B cell (primary cell): ENCODE results near the gene FAHD2A. TPM values are rescaled to one million over a fixed set of nuclear protein-coding genes. Genes with fewer than 3 reads are reported as not detected.
"Not testable (repeated sequence)": the region's sequence is repeated elsewhere in the genome, so short reads cannot be mapped to it uniquely, and the experiment has no call there.

ENCODE experiments used
- ATAC-seq: fragments of 200-7000 bp; cut with Tn5 transposase; one replicate; pipeline ENCODE4 v1.10.0; 2021; ENCODE audit warnings: low read depth, mild to moderate bottlenecking, moderate number of reproducible peaks, moderate library complexity
- CTCF ChIA-PET: fragments of 350-600 bp; sonication (Branson Sonifier 250); formaldehyde crosslinking; loops from one replicate; lab custom pipeline; 2021; ENCODE audit warnings: antibody characterized with exemption, inconsistent platforms; lab: Charles Lee
- POLR2A ChIA-PET: fragments of 350-600 bp; sonication (Branson Sonifier 250); formaldehyde crosslinking; loops from one replicate; lab custom pipeline; 2021; ENCODE audit warnings: antibody characterized with exemption; lab: Charles Lee
- DNase-seq: peaks from one replicate; pipeline ENCODE4 v3.0.0; 2013
- H2AFZ ChIP-seq: 2 replicates; pipeline ENCODE4 v1.6.1; 2012; ENCODE audit warnings: mild to moderate bottlenecking, low read depth, low read length; ENCODE audit not compliant: insufficient read depth, poor library complexity, severe bottlenecking
- H3K27ac ChIP-seq, 2 donors: 1 replicate in 1 of 2; 2 replicates in 1 of 2; pipeline ENCODE4 v1.5.1; 2012 to 2013; ENCODE audit warnings: low read length in 2 of 2, mild to moderate bottlenecking in 2 of 2, moderate library complexity in 1 of 2
- H3K27me3 ChIP-seq, 4 experiments: fragments of 200-600 bp in 1 of 4; sonication (generic) in 1 of 4; replicated peaks in 1 of 4; 1 replicate in 2 of 4; 2 replicates in 2 of 4; pipeline versions ENCODE4 v1.6.1 to v1.7.0; 2013 to 2016; ENCODE audit warnings: low read length in 3 of 4, mild to moderate bottlenecking in 2 of 4, mixed read lengths in 1 of 4, moderate library complexity in 1 of 4; ENCODE audit not compliant: insufficient read depth in 4 of 4, control insufficient read depth in 3 of 4; ENCODE audit errors: control extremely low read depth in 1 of 4
- H3K36me3 ChIP-seq, 2 experiments: replicated peaks in 1 of 2; 1 replicate in 1 of 2; 2 replicates in 1 of 2; pipeline versions ENCODE4 v1.6.1 to v1.7.1; 2013; ENCODE audit warnings: low read length in 1 of 2; ENCODE audit not compliant: insufficient read depth in 2 of 2, control insufficient read depth in 1 of 2; ENCODE audit errors: control extremely low read depth in 1 of 2, extremely low read depth in 1 of 2
- H3K4me1 ChIP-seq, 2 donors: fragments of 200-600 bp in 1 of 2; sonication (generic) in 1 of 2; 1 replicate in 1 of 2; 2 replicates in 1 of 2; pipeline versions ENCODE4 v1.5.1 to v1.6.1; 2013 to 2017; ENCODE audit warnings: low read length in 2 of 2; ENCODE audit not compliant: control insufficient read depth in 2 of 2, insufficient read depth in 2 of 2
- H3K4me2 ChIP-seq: replicated peaks from 2 replicates; pipeline ENCODE3; 2012; ENCODE audit warnings: mild to moderate bottlenecking, low read depth, low read length; ENCODE audit not compliant: poor library complexity, severe bottlenecking
- H3K4me3 ChIP-seq, 5 experiments: fragments of 200-600 bp in 1 of 5; sonication (generic) in 1 of 5; 1 replicate in 3 of 5; 2 replicates in 2 of 5; pipeline versions ENCODE4 v1.5.1 to v1.7.0; 2011 to 2016; ENCODE audit warnings: low read length in 4 of 5, mild to moderate bottlenecking in 4 of 5, low read depth in 2 of 5, control low read depth in 1 of 5, moderate library complexity in 1 of 5; ENCODE audit not compliant: insufficient read depth in 1 of 5; ENCODE audit errors: control extremely low read depth in 1 of 5, extremely low read depth in 1 of 5
- H3K79me2 ChIP-seq: fragments of 200-600 bp; sonication (generic); one replicate; pipeline ENCODE4 v1.6.0; 2016; ENCODE audit warnings: low read length; ENCODE audit not compliant: control insufficient read depth, insufficient read depth
- H3K9ac ChIP-seq: fragments of 200-600 bp; sonication (generic); 2 replicates; pipeline ENCODE4 v1.6.1; 2017; ENCODE audit warnings: mild to moderate bottlenecking, low read length, moderate library complexity
- H3K9me3 ChIP-seq, 3 donors: one replicate each; pipeline versions ENCODE4 v1.6.1 to v1.7.1; 2013; ENCODE audit warnings: low read length in 2 of 3; ENCODE audit not compliant: control insufficient read depth in 2 of 3, insufficient read depth in 1 of 3; ENCODE audit errors: control extremely low read depth in 1 of 3
- H4K20me1 ChIP-seq: 2 replicates; pipeline ENCODE4 v1.6.0; 2012; ENCODE audit warnings: mild to moderate bottlenecking, low read length; ENCODE audit not compliant: insufficient read depth, control insufficient read depth, poor library complexity, severe bottlenecking
- H3K27ac Mint-ChIP-seq: one replicate; pipeline ENCODE4 v1.8.0; 2021; ENCODE audit warnings: mixed read lengths
- H3K27me3 Mint-ChIP-seq: one replicate; pipeline ENCODE4 v1.8.0; 2021; ENCODE audit warnings: mixed read lengths
- H3K4me1 Mint-ChIP-seq: one replicate; pipeline ENCODE4 v1.8.0; 2021; ENCODE audit warnings: mixed read lengths
- H3K4me3 Mint-ChIP-seq: one replicate; pipeline ENCODE4 v1.8.0; 2021; ENCODE audit warnings: mixed read lengths
- H3K9me3 Mint-ChIP-seq: one replicate; pipeline ENCODE4 v1.8.0; 2022; ENCODE audit warnings: mixed read lengths; ENCODE audit not compliant: insufficient read depth
- CTCF ChIP-seq: fragments of 200-600 bp; IDR thresholded peaks from one replicate; pipeline ENCODE4 v1.8.0; 2022; ENCODE audit warnings: antibody characterized with exemption, mild to moderate bottlenecking
- EZH2 ChIP-seq: IDR thresholded peaks from 2 replicates; pipeline ENCODE4 v1.6.1; 2012; ENCODE audit warnings: borderline replicate concordance, low read depth, mild to moderate bottlenecking, moderate library complexity, low read length; ENCODE audit not compliant: insufficient read depth, poor library complexity, severe bottlenecking
- WGBS: methylation state at CpG from one replicate; pipeline ENCODE4 v1.1.5; 2013; ENCODE audit warnings: missing lambda C conversion rate; ENCODE audit not compliant: insufficient coverage; 5-methylcytosine and 5-hydroxymethylcytosine counted together
- intact Hi-C: fragments of 100-400 bp; cut with micrococcal nuclease; formaldehyde crosslinking; loops from one replicate; pipeline ENCODE4 v1.10.0; 2022
- polyA plus RNA-seq: library from polyadenylated mRNA; depleted of rRNA; stranded (reverse); fragments of >200 nt; gene quantifications from 2 replicates; pipeline ENCODE4 v1.2.3, GENCODE V29; 2012
- total RNA-seq, 2 donors: library from RNA; stranded (reverse); fragments of 120-200 nt in 1 of 2; gene quantifications; 1 replicate in 1 of 2; 2 replicates in 1 of 2; pipeline versions ENCODE4 v1.2.3 to v1.2.4, GENCODE V29; 2013 to 2022

FAHD2A gene
- total and polyA plus RNA-seq, 2 donors (not counting 1 experiment from before 2014, with no cell fraction given): 18.3 to 22.9 TPM

- peaks cover 13 to 16% of the 10 kb centered on the region in 2 donors for H3K4me1 ChIP-seq
- ChIA-PET CTCF (interaction anchor here (1.0 kb wide), 1 partner anchor 12 kb away, joined by 4 read pairs; no protein-coding TSS in a partner anchor), POLR2A (no interaction called here)
- TF ChIP-seq EZH2 (no peak), CTCF (no peak)
- ATAC-seq (no peak), DNase-seq (no peak)
- no peak overlapping the region for H3K27ac ChIP-seq
- peak overlapping the region; percentile 74 for H3K4me2 ChIP-seq
- H3K36me3 ChIP-seq: no peaks in the 10 kb centered on the region
- H3K9me3 ChIP-seq: no peaks in the 10 kb centered on the region
- 91% methylated on average over 9 of the region's 9 CpGs for WGBS
- intact Hi-C loops: no loop called here
- Mint-ChIP-seq H3K27ac (peak overlapping the region; percentile 94), H3K4me3 (peak overlapping the region; percentile 98), H3K27me3 (no peaks in the 10 kb centered on the region), H3K9me3 (no peaks in the 10 kb centered on the region), H3K4me1 (peaks cover 25% of the 10 kb centered on the region)
- peak overlapping the region in 1 of 5 experiments; percentile 94 for H3K4me3 ChIP-seq
- H3K27me3 ChIP-seq: no peaks in the 10 kb centered on the region
- no peaks in the 10 kb centered on the region for H4K20me1 ChIP-seq
- peak overlapping the region; percentile 80 for H2AFZ ChIP-seq
- H3K9ac ChIP-seq: peak overlapping the region; percentile 77
- peaks cover 4% of the 10 kb centered on the region for H3K79me2 ChIP-seq
Observed at GRCh38 chr2:95401480-95401879, 1.0 kb upstream of the FAHD2A start.

GRCh38 chr2:95402004-95402369 lies 521 bp upstream of the FAHD2A start:
- POLR2A ChIA-PET, H3K9me3 Mint-ChIP-seq, H3K36me3 ChIP-seq, H3K27me3 Mint-ChIP-seq, H3K9me3 ChIP-seq, H3K79me2 ChIP-seq, H4K20me1 ChIP-seq, H3K27me3 ChIP-seq: not testable (repeated sequence)
- peak overlapping the region; percentile 74 for H3K4me2 ChIP-seq
- peaks cover 25% of the 10 kb centered on the region for H3K4me1 Mint-ChIP-seq
- peak; percentile 39 for DNase-seq
- CTCF ChIA-PET: interaction anchor here (0.6 to 1.1 kb wide), 3 partner anchors 12 to 13 kb away, joined by 3 to 4 read pairs (median 3); no protein-coding TSS in a partner anchor
- peak overlapping the region in 1 of 2 donors; percentile 66 for H3K27ac ChIP-seq
- peaks cover 13 to 16% of the 10 kb centered on the region in 2 donors for H3K4me1 ChIP-seq
- peak overlapping the region; percentile 80 for H2AFZ ChIP-seq
- intact Hi-C loops: loop anchor here (2.0 kb wide), 1 partner anchor 281 kb away; the partner anchor contains the start of gene MRPS5
- 0% methylated on average over 10 of the region's 10 CpGs for WGBS
- ATAC-seq: peak; percentile 2
- H3K27ac Mint-ChIP-seq: peak overlapping the region; percentile 94
- peak overlapping the region; percentile 98 for H3K4me3 Mint-ChIP-seq
- peak overlapping the region in 4 of 5 experiments; percentile 83 to 94 (median 88) for H3K4me3 ChIP-seq
- H3K9ac ChIP-seq: peak overlapping the region; percentile 77

- H3K27ac ChIP-seq: peak overlapping the region in 1 of 2 donors; percentile 66
- POLR2A ChIA-PET, H3K79me2 ChIP-seq, H3K27me3 ChIP-seq, DNase-seq, H3K9me3 ChIP-seq, H3K27me3 Mint-ChIP-seq, ATAC-seq, H4K20me1 ChIP-seq, H3K36me3 ChIP-seq, H3K9me3 Mint-ChIP-seq: not testable (repeated sequence)
- CTCF ChIA-PET: interaction anchor here (1.1 kb wide), 2 partner anchors 9 to 14 kb away, joined by 3 read pairs; no protein-coding TSS in a partner anchor
- H3K4me1 ChIP-seq: peaks cover 13 to 16% of the 10 kb centered on the region in 2 donors
- H3K4me1 Mint-ChIP-seq: peaks cover 25% of the 10 kb centered on the region
- peak overlapping the region; percentile 74 for H3K4me2 ChIP-seq
- peak overlapping the region; percentile 1 to 94 (median 85) for H3K4me3 ChIP-seq
- peak overlapping the region; percentile 98 for H3K4me3 Mint-ChIP-seq
- WGBS: 22% methylated on average over 1 of the region's 5 CpGs
- peak overlapping the region; percentile 94 for H3K27ac Mint-ChIP-seq
- intact Hi-C loops: loop anchor here (2.0 kb wide), 1 partner anchor 282 kb away; the partner anchor contains the start of gene MRPS5
- peak overlapping the region; percentile 77 for H3K9ac ChIP-seq
- peak overlapping the region; percentile 80 for H2AFZ ChIP-seq
Observed at GRCh38 chr2:95403204-95403721, 755 bp downstream of the FAHD2A start.
